Measurements from ENCODE around the gene STON2. TPM values are rescaled to one million over a fixed set of nuclear protein-coding genes. Genes with fewer than 3 reads are reported as not detected.

The STON2 gene
- total and polyA plus RNA-seq, 12 donors: 0.33 to 14.5 (median 5.7) TPM

- intact Hi-C loops (cut with DNase I): no loop called here
- peaks cover 0 to 34% (median 11%) of the 10 kb centered on the region in 9 donors for H3K4me1 ChIP-seq
- DNase-seq (peak in 1 of 2 donors; percentile 36), ATAC-seq (peak in 1 of 8 donors; percentile 29)
- 46 to 59% methylated on average over 2 of the region's 2 CpGs for WGBS, 2 donors
- no peaks in the 10 kb centered on the region for H3K27me3 ChIP-seq
- no peak for TF ChIP-seq CTCF (IDR thresholded peaks at IDR 0.05)
- H3K9me3 ChIP-seq: no peaks in the 10 kb centered on the region
- H3K27ac ChIP-seq: peak overlapping the region in 2 of 10 donors; percentile 38 to 43
- H3K36me3 ChIP-seq: no peaks in the 10 kb centered on the region
- no peak overlapping the region for H3K4me3 ChIP-seq
Measured at GRCh38 chr14:81341370-81341769, 58.8 kb downstream of the STON2 start.

- H3K27me3 ChIP-seq: no peaks in the 10 kb centered on the region
- DNase-seq (no peak), ATAC-seq (no peak)
- intact Hi-C loops (cut with DNase I): no loop called here
- TF ChIP-seq CTCF (IDR thresholded peaks at IDR 0.05): no peak
- no peak overlapping the region for H3K27ac ChIP-seq
- H3K4me3 ChIP-seq: no peak overlapping the region
- no peaks in the 10 kb centered on the region for H3K9me3 ChIP-seq
- H3K36me3 ChIP-seq: no peaks in the 10 kb centered on the region
- 88 to 90% methylated on average over 5 of the region's 5 CpGs for WGBS, 2 donors
- H3K4me1 ChIP-seq: peaks cover 0 to 34% (median 11%) of the 10 kb centered on the region in 9 donors
Measured at GRCh38 chr14:81340201-81340600, 59.9 kb downstream of the STON2 start.

- no peaks in the 10 kb centered on the region for H3K27me3 ChIP-seq
- ATAC-seq: no peak
- no peaks in the 10 kb centered on the region for H3K36me3 ChIP-seq
- intact Hi-C loops (cut with DNase I): no loop called here
- H3K9me3 ChIP-seq: no peaks in the 10 kb centered on the region
- DNase-seq: no peak
- H3K4me1 ChIP-seq: peaks cover 0 to 17% (median 0%) of the 10 kb centered on the region in 9 donors
- no peak for TF ChIP-seq CTCF (IDR thresholded peaks at IDR 0.05)
- H3K27ac ChIP-seq: no peak overlapping the region
- 90 to 96% methylated on average over 4 of the region's 4 CpGs for WGBS, 2 donors
- no peak overlapping the region for H3K4me3 ChIP-seq
Measured at GRCh38 chr14:81337073-81337472, 63.1 kb downstream of the STON2 start.

GRCh38 chr14:81336009-81336408, 64.1 kb downstream of the STON2 start:
- intact Hi-C loops (cut with DNase I): no loop called here

More at GRCh38 chr14:81336009-81336408, 64.1 kb downstream of the STON2 start:
- 95 to 96% methylated on average over 3 of the region's 3 CpGs for WGBS, 2 donors
- H3K9me3 ChIP-seq: no peaks in the 10 kb centered on the region
- H3K27ac ChIP-seq: no peak overlapping the region
- no peaks in the 10 kb centered on the region for H3K27me3 ChIP-seq
- ATAC-seq (no peak), DNase-seq (no peak)
- H3K4me3 ChIP-seq: no peak overlapping the region
- TF ChIP-seq CTCF (IDR thresholded peaks at IDR 0.05): no peak
- H3K36me3 ChIP-seq: no peaks in the 10 kb centered on the region
- H3K4me1 ChIP-seq: peaks cover 0 to 7% (median 0%) of the 10 kb centered on the region in 9 donors
